Subcutaneous adipose tissue (tissue), 4 donors: ENCODE measurements around the gene PIGT. TPM values are rescaled to one million over a fixed set of nuclear protein-coding genes. Genes with fewer than 3 reads are reported as not detected.

ENCODE experiments used
- total RNA-seq, 4 donors: library from RNA; depleted of rRNA; stranded (reverse); fragments of >200 nt; gene quantifications; one replicate each; pipeline ENCODE4 v1.1.0, GENCODE V29; 2016
- TF ChIP-seq, protein P1 (sequence below): fragments of 450-650 bp; IDR thresholded peaks from one replicate; pipeline ENCODE4 v1.5.1; 2016; ENCODE audit warnings: low read depth, mild to moderate bottlenecking, control low read depth, antibody characterized with exemption, moderate library complexity

Gene PIGT
- total RNA-seq, 4 donors from 2014 or later = 49.5 to 94.0 (median 79.9) TPM

DNA sequence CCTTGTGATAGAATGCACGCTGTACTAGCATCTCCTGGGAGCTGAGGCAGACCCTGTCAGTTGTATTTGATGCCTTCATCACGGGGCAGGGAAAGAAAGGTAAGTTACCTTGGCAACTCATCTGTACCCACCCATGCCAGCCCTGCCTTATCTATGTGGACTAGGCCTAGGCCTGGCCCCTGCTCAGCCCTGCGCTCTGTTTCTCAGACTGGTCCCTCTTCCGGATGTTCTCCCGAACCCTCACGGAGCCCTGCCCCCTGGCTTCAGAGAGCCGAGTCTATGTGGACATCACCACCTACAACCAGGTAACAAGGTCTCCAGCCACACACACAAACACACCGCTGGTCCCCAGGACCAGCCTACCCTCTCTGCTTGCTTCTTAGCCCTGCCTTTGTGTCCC, 4.2 kb downstream of the PIGT start:
- TF ChIP-seq, protein P1, sequence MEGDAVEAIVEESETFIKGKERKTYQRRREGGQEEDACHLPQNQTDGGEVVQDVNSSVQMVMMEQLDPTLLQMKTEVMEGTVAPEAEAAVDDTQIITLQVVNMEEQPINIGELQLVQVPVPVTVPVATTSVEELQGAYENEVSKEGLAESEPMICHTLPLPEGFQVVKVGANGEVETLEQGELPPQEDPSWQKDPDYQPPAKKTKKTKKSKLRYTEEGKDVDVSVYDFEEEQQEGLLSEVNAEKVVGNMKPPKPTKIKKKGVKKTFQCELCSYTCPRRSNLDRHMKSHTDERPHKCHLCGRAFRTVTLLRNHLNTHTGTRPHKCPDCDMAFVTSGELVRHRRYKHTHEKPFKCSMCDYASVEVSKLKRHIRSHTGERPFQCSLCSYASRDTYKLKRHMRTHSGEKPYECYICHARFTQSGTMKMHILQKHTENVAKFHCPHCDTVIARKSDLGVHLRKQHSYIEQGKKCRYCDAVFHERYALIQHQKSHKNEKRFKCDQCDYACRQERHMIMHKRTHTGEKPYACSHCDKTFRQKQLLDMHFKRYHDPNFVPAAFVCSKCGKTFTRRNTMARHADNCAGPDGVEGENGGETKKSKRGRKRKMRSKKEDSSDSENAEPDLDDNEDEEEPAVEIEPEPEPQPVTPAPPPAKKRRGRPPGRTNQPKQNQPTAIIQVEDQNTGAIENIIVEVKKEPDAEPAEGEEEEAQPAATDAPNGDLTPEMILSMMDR = no peak

- TF ChIP-seq, protein P1 = no peak
These were observed 7.8 kb downstream of the PIGT start for GRCh38 chr20:45423700-45424099.

DNA sequence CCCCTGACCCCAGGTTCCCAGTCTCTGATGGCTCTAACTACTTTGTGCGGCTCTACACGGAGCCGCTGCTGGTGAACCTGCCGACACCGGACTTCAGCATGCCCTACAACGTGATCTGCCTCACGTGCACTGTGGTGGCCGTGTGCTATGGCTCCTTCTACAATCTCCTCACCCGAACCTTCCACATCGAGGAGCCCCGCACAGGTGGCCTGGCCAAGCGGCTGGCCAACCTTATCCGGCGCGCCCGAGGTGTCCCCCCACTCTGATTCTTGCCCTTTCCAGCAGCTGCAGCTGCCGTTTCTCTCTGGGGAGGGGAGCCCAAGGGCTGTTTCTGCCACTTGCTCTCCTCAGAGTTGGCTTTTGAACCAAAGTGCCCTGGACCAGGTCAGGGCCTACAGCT, 9.6 kb downstream of the PIGT start:
- TF ChIP-seq, protein P1 = no peak

DNA sequence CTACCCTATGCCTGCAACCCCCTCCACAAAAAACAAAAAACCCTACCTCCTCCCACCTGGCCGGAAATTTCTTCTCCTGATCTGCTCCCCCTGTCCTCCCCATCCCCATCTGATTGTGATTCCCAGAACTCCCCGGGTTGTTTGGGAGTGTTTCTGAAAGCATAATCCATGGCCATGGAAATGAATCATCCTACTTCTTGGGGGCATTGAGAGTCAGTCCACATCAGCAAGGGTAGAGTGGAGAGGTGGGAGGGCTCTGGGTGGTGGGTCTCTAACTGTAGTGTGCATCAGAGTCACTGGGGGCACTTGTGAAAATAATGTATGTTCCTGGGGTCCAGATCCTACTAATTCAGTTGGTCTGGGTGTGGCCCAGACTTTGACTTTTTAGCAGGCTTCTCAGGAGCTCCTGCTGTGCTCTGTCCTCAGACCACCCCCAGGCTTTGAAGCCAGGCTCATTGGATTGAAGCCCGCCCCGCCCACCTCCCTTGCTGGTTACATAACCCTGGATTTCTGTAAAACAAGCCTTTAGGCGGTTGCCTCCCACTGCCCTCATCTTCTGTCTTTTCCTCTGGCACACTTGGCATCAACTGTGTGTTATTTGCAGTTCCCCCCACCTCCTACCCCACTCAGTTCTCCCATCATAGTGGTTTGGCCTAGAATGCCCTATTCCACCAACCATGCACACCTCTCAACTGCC, 10.5 kb downstream of the PIGT start:
- TF ChIP-seq, protein P1 = no peak

DNA sequence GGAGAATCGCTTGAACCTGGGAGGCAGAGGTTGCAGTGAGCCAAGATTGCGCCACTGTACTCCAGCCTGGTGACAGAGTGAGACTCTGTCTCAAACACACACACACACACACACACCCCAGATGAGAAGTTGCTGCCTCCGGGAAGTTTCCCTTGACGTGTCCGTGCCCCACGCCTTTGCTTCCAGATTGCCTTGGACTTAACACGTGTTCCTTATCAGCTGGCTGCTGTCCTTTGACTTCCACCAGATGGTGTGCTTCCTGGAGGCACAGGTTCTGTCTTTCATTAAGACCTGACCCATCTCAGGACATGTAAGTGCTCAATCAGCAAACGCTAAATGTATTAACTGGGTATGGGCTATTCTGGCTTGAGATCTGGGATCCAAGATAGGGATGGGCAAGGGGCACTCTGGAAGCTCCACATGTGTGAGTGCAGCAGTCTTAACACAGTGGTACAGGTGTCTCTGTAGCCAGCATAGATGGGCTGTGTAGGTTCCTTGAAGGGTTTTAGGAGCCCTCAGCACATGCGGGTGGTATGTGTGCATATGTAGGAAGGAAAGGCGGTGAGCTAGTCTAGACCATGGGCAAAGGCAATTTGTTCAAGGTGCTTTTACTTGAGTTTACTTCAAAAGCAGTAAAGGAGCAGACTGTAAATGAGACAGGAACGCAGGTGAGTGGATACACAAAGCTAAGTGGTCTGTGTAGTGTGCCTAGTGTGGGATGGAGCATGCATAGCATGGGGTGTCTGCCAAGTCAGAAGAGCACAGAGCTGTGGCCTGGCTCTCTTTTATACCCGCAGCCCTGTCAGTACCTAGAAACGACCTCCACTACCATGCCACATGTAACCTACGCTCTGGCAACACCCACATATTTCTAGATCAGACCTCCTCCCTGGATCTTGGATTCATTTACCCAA, 11.6 kb downstream of the PIGT start:
- TF ChIP-seq, protein P1 = no peak

DNA sequence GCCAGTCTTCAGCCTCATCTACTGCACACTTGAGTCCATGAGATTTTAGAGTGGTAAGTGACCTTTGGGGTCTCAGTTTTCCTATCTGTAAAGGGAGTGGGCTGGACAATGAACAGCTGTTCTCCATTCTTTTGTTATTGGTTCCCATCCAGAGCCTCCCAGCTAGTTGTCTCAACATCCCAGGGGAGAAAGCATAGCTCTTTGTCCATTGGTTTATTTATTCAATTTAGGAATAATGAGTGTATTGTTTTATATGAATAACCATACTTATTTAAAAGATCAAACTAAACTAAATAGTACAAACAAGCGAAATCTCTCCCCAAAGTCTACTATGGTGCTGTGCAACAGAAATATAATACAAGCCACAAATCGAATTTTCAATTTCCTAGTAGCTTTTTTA, 13.7 kb downstream of the PIGT start:
- TF ChIP-seq, protein P1 = no peak

DNA sequence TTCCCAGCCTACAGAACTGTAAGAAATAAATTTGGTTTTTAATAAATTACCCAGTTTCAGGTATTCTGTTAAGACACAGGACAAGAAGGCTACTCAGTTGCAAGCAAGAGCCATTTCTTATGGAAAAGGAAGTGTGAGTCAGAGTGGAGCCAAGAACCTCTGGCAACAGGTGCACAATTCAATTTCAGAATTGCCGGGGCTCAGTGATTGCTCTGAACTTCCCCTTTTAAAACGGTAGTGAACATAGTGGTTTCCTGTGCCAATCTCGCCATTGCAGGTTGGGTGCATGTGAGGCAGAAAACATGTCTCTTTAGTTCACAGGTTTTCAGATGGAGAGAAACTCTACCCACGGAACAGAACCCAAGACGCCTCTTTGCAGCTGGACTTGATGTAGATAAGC, 16.4 kb downstream of the PIGT start:
- TF ChIP-seq, protein P1 = no peak
